CD4-positive, alpha-beta T cell treated with Interleukin-4 for 4 hours (primary cell): Measurements from ENCODE around the gene UNC119.

Experiments used
- DNase-seq: peaks from one replicate; pipeline ENCODE4 v3.0.0-alpha.2; 2020

UNC119 gene

DNA sequence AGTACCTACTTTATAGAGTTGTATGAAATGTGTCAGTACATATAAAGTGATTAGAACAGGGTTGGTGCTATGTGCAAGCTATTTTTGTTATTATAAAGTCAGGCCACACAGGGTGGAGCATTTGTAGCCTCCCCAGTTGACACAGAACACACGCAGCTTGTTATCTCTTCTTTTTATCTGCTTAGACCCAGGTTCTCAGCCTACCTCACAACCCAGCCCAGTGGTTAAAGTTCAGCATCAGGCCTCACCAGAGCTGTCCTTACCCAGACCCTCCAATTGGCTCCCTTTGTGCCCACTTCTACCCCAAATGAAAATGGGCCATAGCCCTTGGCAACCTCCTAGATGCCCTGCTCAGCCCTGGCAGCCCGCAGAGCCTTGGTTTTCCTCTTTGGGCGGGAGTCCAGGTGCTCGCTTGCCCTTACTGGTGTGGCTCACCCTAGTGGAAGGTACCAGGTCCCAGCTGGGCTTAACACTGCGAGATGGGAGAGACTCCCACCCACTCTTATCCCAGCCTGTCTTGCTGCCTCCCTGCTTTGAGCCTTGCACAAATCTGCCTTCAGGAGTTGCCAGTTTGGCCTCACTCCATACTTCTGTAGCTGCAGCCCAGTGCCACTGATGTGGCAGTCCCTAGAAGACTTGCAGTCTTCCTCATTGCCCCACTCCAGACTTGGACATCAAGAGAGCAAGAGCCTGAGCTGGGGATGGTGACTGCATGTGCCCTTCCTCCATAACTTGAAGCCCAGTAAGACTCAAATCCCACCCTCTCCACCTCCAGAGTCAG is 20.0 kb upstream of the UNC119 start:
- DNase-seq = no peak

DNA sequence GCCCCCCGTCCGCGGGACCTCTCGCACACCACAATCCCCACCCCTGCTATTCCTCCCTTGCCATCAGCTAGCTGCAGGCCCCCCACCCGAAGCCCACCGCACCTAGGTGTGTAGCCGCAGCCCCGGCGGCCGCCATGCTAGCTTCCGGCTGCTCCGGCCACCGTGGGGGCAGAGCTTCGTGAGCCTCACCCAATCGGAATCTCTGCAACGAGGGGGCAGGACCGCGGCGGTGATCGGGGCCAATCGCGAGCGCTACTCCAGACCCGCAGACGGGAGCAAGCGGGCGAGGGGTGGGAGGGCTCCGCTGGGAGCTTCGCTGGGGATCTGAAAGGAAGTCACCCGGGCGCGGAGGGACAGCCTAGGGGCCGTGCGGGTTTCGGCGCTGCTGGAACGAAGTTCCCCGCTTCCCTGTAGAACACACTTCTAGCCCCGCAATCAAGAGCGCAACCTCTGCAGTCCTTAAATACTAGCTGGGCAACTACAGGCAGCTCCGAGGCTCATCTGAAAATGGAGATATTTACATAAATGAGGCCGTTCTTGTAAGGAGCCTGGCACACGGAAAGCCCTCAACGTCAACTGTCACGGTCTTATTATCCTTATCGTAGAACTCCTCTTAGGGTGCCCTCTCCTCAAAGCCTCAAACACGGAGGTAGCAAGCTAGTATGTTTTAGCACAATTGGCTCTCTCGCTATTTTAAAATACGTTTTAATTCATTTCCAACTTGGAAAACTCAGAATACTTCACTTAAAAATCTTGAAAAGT is 19.1 kb upstream of the UNC119 start, which contains the start of gene PIGS:
TSS of gene PIGS (minus strand) at position 164 of the 762 bp plus-strand sequence. CDS start at position 136, 28 bp downstream.
- DNase-seq = peak; percentile 87

DNA sequence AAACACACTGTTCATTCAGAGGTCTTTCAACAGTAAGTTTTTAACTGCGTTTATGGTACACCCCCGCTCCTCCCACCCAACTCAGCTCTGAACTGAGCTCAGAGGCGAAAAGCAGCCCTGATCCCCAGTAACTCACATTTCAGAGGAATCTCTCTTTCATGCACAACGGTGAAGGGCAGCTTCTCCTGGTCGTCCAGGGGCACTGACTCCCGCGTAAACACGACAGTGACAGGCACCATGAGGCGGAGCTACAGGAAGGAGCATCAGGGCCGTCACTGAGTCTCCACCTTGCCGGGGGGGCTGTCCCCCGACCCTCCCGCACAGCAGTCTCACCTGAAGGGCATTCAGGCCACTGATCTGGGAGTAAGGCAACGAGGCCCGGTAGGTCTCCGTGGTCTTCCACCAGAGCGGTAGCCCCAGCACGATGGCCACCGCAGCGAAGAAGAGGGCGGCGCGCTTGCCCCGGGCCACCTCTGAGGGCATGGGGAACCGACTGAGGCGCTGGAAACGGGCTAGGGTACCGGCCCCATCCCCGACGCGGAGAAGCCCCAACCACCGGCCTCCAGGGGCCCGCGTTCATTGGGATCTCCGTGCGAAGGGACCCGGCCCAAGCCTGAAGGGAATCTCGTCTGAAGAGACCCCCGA is 18.4 kb upstream of the UNC119 start:
- DNase-seq = peak; percentile 42

DNA sequence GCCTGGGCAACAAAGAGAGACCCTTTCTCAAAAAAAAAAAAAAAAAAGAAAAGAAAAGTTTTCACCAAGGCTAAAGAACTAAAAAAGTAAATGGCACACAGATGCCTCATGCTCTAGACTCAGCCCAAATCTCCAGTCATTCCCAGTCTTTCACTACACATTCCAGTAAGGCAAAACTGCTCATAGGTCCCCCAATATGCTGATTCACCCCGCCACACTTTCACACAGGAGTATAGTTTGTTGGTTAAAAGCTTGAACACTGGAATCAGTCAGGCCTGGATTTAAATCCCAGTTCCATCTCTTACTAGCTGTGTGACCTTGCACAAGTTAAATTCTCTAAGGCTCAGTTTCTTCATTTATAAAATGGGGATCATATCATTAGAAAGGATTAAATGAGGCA is 17.0 kb upstream of the UNC119 start:
- no peak for DNase-seq

DNA sequence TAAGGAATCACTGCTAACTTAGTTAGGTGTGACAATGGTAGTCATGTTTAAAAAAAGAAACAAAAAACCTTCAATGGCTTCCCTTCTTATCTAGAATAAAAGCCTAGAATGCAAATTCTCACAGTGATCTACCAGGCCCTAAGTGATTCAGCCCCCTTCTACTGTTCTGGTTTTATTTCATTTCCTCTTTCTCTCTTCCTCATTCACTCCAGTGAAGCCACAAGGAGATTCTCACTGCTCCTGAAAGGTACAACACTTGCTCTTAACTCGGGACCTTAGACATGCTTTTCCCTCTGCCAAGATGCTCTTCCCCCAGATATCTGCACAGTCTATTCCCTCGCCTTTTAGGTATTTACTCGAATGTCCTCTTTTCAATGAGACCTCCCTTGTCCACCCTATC is 15.2 kb upstream of the UNC119 start:
- DNase-seq = no peak

DNA sequence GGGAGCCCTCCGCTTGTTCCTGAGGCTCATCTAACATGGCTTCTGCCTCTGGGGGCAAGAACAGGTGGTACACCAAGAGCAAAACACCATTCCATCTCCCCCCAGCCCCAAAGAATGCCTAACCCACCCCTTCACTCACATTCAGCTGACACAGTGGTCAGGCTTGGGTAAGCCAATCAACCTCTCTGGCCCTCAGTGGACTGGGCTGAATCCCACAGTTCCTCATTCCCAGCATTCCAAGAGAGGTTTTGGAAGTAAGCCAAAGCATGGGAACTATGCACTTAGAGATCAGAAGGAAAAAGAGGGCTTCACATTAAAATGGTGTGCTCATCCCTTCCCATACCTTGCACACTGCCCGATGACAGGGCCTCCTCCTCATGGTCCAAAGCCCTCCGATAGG is 11.1 kb upstream of the UNC119 start:
- no peak for DNase-seq

DNA sequence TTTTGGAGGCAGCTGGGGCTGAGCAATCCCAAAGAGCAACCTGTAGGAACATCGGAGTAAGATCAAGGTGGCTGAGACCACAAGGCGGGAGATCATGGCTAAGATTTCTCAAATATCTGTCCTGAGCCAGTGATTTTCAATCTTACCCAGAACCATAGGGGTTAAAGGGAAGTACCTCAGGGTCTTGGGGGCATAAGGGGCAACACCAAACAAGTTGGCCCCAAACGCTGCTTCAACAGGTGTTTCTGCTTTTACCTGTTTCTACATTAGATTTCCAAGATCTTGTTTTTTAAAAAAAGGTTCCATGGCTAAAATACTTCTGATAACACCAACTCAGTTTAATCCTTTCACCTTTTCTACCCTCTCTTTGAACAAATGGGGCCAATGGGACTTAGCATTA is 2.6 kb upstream of the UNC119 start:
- DNase-seq = no peak

DNA sequence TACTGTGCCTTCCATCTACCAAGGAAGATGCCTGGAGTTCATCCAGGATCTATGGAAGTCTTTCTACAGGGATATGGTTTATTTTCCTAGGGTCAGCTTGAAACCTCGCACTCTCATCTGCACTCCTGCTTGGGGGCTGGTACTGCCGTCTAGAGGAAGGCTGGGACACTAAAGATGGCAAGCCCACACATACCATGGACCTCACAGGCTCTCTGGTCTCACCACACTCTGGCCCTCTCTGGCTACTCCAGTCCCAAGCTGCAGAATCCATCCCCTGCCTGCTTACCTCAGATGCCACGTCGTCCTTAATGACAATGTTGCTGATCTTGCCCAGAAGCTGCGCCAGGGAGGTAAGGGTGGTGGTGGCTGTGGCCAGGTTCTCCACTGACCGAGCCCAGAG is 2.1 kb upstream of the UNC119 start:
- no peak for DNase-seq

DNA sequence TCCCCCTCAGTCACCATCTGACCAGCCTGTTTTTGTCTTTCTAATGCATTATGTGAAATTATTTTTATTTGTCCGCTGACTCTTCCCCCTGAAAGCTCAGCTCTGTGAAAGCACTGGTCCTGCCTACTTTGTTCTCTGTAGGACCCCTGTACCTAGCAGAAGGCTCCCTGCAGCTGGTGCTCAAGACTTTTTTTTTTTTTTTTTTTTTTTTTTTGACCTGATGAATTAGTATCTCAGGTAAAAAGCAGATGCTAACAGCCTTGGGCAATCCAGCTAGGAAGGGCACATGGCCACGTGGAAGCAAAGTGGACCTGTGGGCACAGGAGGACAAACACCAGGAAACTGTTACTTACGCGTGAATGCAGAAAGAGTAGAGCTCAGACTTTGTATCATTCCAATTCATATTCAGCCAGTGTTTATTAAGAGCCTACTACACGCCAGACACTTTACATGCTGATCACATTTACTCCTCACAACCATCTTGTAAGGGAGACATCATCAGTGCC is 629 bp upstream of the UNC119 start:
- DNase-seq = no peak

DNA sequence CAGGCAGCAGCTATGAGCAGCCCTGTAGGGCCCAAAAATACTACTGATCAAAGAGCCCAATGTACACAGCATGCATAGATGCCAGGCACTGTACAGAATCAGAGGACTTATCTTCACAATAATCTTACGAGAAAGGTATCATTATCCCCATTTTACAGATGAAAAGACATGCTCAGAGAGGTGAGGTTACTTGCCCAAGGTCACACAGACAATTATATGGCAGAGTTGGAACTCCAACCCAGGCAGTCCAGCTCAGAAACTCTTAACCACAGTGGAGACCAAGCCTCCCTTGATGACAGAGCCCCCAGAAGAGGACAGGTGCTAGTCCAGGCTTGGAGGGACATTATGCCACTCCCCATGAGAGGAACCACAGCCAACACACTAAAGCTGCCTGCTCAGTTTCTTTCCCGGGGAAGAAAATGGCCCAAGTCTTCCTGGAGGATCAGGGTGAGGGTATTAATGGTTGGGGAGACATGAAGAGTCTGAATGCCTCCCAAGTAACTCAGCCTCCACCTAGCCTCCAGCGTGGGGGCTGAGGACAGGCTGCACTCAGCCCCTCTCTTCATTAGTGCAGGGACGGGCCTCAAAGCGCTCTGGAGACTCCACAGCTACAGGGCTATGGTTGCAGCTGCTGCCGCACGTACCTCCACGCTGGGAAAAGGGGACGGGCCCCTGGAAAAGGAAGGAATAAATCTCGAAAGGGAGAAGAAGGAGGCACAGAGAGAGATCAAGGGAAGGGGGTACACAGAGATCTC is 826 bp downstream of the UNC119 start:
- no peak for DNase-seq

DNA sequence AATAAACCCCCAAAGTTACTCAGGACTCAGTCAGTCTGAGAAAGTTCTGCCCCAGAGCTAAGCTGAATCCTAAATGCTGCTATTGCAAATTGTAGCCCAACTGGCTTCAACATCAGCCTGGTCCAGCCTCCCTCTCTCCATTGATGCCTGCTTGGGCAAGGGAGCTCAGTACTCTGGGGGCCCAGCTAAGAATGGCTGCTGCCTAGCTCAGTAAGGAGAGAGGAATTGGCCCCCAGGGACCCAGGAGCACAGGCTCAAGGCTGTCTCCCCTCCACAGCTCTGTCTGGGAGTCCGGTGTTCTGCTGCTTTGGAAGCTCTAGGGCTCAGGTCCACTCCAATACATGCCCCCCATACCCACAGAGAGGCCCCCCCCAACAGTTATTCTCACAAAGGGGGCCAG is 1.6 kb downstream of the UNC119 start:
- DNase-seq = no peak

DNA sequence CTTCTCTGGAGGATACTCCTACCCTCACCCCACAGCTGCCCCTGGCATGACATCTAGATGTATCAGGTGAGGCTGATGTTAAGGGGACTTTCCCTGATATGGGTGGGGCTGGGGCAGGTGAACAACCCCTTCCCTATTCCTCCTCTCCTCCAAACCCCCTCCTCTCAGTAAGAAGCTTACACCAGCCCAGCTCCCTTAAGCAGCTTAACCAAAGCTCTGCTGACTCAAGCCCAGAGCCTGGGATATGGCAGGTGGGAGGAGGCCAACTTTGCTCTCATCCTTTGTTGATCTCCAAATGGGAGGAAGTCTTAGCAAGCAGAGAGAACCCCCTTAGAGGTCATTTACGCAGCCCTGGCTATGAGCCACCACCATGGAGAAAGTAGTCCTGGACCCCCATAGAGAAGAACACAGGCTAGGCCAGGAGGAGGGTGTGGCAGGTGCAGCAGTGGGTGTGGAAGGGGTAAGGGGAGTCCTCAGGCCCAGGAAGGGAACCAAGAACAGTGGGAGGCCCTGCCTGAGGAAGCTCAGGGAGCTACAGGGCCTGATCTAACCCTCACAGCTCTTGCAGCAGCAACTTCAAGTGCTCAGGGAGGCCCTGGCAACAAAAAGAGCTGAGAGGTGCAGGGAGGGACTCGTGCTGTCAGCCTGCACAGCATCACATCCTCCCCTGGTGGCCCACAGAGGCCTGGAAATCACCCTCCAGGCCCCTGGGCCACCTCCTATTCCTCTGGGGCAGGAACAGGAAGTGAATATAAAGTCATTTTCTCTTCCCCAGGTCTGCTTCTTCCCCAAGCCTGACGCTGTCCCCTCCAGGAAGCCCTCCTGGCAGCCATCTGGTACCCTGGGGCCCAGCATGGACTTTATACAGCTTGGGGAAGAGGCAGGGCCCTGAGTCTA is 2.9 kb downstream of the UNC119 start:
- peak; percentile 72 for DNase-seq

DNA sequence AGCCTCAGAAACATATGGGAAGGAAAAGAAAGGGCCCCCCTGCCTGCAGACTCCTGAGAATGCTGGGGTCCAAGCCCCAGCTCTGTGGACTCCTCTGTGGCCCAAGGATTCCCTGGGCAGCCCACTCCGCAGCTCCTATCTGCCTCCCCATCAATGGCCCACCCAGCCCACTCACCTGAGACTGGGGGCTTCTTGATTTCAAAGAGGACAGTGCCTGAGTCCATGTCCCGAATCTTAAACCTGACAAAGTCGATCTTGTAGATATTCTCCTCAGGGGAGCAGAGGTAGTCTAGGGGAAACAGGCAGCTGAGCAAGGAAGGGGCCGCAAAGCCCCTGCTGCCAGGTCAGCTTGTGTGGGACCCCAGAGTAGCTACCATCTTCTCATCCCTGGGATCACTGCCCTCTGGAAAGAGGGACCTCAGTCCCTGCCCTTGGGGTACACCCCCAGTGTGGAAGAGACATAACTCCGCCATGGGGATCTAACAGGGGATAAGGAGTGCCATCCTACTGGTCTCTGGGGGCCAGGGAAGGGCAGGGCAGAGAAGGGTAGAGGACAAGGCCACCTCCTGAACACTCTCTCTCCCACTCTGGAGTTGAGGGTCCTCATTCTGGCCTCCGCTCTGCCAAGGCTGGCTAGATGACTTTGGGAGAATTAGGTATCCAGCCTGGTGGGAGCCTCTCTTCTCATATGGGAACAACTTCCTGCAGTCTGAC is 3.9 kb downstream of the UNC119 start:
- DNase-seq = no peak

DNA sequence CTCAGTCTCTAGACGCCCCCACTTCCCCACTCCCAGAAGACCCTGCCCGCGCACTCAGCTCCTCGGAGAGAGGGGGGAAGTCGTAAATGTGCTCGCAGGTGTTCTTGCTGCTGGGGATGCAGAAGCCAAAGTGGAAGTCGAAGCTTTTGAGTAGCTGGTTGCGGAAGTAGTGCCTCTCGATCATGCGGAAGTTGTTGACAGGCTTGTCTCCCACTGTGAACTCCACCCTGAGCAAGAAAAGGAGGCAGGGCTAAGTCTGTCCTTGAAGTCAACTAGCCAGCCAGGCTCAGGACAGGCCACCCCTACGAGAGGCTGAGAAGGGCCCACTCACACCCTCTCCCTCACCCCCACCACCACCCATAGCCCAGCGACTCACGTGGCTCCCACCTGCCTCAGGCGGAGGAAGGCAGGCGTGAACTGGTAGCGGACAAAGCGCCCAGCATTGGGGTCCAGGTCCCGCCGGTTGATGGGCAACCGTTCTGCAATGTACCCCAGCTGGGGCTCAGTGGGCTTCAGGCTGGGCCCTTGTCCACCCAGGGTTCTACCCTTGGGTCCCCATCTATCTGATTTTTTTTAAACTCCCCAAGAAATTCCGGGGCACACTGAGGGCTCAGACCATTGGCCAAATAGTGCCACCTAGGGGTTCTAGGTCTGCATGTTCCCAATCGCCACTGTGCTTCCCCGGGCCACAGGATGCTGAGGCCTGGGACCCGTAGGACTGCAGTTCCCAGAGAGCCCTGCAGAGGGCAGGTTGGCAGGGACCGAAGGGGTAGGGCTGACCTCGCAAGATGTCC is 4.6 kb downstream of the UNC119 start:
- DNase-seq = peak; percentile 56

DNA sequence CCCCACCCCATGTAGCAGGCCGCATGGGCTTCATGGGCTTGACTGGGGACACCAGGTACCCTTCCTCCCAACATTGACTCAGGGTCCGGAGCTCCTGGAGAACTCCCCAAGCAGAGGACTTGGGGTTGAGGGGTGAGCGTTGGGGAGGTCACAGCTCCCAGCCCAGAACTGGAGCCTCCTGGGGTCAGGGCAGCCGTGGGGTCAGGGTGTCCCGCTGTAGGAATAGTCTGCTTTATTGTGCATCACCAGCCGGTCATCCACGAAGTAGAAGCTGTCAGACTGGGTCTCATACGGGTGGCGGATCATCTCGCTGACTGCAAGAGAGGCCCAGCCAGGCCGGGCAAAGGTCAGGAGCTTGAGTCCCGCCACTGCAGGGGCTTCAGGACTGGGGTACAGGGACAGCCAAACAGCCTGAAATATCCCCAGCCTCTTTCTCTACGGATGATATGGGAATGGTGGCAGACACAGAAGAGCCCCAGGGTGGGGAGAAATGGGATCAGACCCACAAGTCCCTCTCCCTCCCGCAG is 5.3 kb downstream of the UNC119 start:
- no peak for DNase-seq

DNA sequence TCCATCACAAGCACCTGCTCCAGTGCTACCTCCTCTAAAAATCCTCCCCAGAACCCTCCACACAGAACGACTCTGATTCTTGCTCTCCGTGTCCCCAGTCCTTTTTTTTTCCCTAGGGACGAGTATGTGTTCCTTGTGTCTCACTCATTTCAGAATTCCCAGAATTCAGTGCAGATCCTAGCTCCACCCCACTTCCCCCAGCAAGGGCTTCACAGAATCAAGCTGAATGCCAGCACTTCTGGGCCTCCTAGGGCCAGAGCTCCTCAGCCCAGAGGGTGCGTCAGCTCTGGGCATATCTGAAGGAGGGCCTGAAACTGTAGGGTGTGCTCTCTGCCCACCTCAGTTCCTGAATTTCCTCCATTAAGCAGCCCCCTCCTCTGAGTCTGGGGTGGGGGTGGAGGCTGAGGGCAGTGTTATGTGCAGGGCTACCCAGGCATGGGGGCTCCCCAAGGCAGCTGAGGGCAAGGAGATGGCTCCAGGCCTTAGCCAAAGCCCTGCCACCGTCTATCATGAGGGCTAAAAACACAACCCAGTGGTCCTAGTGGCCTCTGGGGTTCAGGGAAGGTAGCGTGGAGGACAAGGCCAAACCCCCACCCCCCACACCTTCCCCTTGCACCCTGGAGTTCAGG is 6.5 kb downstream of the UNC119 start:
- DNase-seq = no peak

DNA sequence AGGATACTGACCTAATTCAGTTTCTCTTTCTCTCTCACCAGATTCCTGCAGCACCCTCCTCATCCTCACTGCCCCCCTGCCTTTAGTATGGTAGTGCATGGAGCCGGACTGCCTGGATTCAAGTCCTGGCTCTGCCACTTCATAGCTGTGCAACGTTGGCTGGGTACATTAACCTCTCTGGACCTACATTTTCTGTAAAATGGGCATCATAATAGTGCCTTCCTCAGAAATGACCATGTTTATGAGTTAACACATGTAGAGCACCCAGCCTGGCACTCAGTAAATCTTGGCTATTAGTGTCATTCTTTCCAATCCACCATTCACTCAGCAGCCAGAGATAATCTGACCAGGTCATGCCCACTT is 7.3 kb downstream of the UNC119 start:
- no peak for DNase-seq

DNA sequence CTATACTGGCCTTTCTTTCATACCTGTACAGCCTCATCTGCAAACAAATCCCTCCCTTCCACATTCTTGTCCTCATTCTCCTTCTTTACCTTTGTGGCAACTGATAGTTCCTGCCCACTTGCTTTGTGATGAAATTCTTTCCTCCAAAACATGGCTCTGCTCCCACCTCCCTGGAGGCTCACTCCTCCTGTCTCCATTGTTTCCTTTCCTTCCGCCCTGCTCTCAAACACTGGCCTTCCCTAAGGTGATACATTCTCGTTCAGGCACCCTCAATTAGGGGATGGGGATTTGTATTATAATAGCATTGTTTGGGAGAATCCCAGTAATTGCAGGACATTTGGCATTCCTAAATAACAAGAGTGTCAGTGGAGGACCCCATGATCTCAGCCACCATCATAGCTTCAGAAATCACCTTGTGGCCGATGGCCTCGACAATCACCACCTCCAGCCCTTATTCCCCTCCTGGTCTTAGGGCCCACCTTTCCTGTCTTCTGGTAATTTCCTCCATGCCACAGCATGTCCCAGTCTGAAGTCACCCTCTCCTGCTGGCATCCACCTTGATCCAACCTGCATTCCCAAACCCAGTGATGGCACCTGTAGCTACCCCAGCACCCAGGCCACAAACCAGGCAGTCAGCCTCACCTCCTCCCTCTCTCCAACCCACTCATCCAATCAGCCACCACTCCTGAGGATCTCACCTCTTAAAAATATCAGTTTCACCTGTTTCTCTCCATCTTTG is 7.9 kb downstream of the UNC119 start:
- DNase-seq = no peak

DNA sequence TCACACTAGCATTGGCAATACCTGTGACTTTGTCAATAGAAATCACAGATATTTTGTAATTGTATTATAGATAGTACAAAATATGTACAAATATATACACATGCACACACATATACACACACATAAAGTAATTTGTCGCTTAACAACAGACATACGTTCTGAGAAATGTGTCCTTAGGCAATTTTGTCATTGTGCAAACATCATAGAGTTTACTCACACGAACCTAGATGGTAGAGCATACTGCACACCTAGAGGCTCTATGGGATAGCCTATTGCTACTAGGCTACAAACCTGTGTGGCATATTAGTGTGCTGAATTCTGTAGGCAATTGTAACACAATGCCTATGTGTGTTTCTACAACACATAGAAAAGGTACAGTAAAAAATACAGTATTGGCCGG is 11.0 kb downstream of the UNC119 start:
- no peak for DNase-seq
